IMR-90 (cell line): ENCODE measurements around the gene KDM5A. TPM values are rescaled to one million over a fixed set of nuclear protein-coding genes. Genes with fewer than 3 reads are reported as not detected.

Experiments
- ATAC-seq: fragments of 200-7000 bp; cut with Tn5 transposase; 2 replicates; pipeline ENCODE4 v1.9.1; 2020; ENCODE audit warnings: low read depth, mild to moderate bottlenecking, moderate library complexity
- BruUV-seq: library from RNA; stranded (reverse); fragments of 400-500 nt; replicated peaks from 2 replicates; lab custom pipeline; 2021; lab: Mats Ljungman, UMichigan
- CTCF ChIA-PET: fragments of 300-600 bp; formaldehyde crosslinking; extraction: SDS; loops from one replicate; lab custom pipeline; 2021; ENCODE audit warnings: antibody characterized with exemption; lab: Yijun Ruan, JAX
- POLR2A ChIA-PET: fragments of 300-600 bp; sonication (Branson Sonifier 250); formaldehyde crosslinking; loops from one replicate; lab custom pipeline; 2022; ENCODE audit warnings: antibody characterized with exemption; ENCODE audit not compliant: unreplicated experiment; lab: Charles Lee
- DNase-seq: peaks from one replicate; pipeline ENCODE4 v3.0.0; 2013
- H2AFZ ChIP-seq: replicated peaks from 2 replicates; pipeline ENCODE3; 2013; ENCODE audit warnings: low read length, mild to moderate bottlenecking; ENCODE audit not compliant: poor library complexity
- H2AK5ac ChIP-seq: 2 replicates; pipeline ENCODE4 v1.6.1; 2013; ENCODE audit warnings: low read depth, low read length, inconsistent platforms
- H2AK9ac ChIP-seq: replicated peaks from 2 replicates; pipeline ENCODE3; 2013; ENCODE audit warnings: mild to moderate bottlenecking, low read depth, low read length, moderate library complexity; ENCODE audit not compliant: poor library complexity
- H2BK120ac ChIP-seq: 2 replicates; pipeline ENCODE4 v1.6.1; 2013; ENCODE audit warnings: low read depth, low read length, inconsistent platforms
- H2BK15ac ChIP-seq: 3 replicates; pipeline ENCODE4 v1.6.1; 2013; ENCODE audit warnings: low read depth, low read length, inconsistent platforms
- H2BK20ac ChIP-seq: 2 replicates; pipeline ENCODE4 v1.6.1; 2013; ENCODE audit warnings: low read depth, mild to moderate bottlenecking, inconsistent platforms, low read length, moderate library complexity
- H2BK5ac ChIP-seq: 2 replicates; pipeline ENCODE4 v1.6.1; 2013; ENCODE audit warnings: mild to moderate bottlenecking, low read depth, low read length, inconsistent platforms; ENCODE audit not compliant: poor library complexity, severe bottlenecking
- H3K14ac ChIP-seq: replicated peaks from 2 replicates; pipeline ENCODE4 v1.6.1; 2013; ENCODE audit warnings: low read depth, low read length, inconsistent platforms
- H3K18ac ChIP-seq: 2 replicates; pipeline ENCODE4 v1.6.1; 2013; ENCODE audit warnings: low read depth, low read length, control low read depth
- H3K23ac ChIP-seq: 2 replicates; pipeline ENCODE4 v1.6.1; 2013; ENCODE audit warnings: low read depth, low read length, inconsistent platforms
- H3K27ac ChIP-seq: 2 replicates; pipeline ENCODE4 v1.5.1; 2013; ENCODE audit warnings: mild to moderate bottlenecking, control low read depth, low read length; ENCODE audit not compliant: insufficient read depth
- H3K27me3 ChIP-seq: 2 replicates; pipeline ENCODE4 v1.6.1; 2013; ENCODE audit warnings: low read length; ENCODE audit not compliant: control insufficient read depth, insufficient read depth
- H3K36me3 ChIP-seq: 2 replicates; pipeline ENCODE4 v1.6.1; 2013; ENCODE audit warnings: low read length, mixed read lengths; ENCODE audit not compliant: control insufficient read depth, insufficient read depth
- H3K4ac ChIP-seq: 2 replicates; pipeline ENCODE4 v1.6.1; 2013; ENCODE audit warnings: low read depth, low read length, inconsistent platforms
- H3K4me1 ChIP-seq: 2 replicates; pipeline ENCODE4 v1.6.1; 2013; ENCODE audit warnings: low read length, mixed read lengths; ENCODE audit not compliant: control insufficient read depth, insufficient read depth
- H3K4me2 ChIP-seq: 2 replicates; pipeline ENCODE4 v1.6.1; 2013; ENCODE audit warnings: low read depth, mild to moderate bottlenecking, control low read depth, low read length, moderate library complexity
- H3K4me3 ChIP-seq: 2 replicates; pipeline ENCODE4 v1.5.1; 2013; ENCODE audit warnings: low read depth, mild to moderate bottlenecking, control low read depth, low read length, moderate library complexity; ENCODE audit not compliant: insufficient read depth
- H3K56ac ChIP-seq: 2 replicates; pipeline ENCODE4 v1.6.1; 2013; ENCODE audit warnings: low read length, inconsistent platforms; ENCODE audit not compliant: insufficient read depth; ENCODE audit errors: extremely low read depth
- H3K79me1 ChIP-seq, 2 experiments: 2 replicates each; pipeline ENCODE4 v1.6.1; 2013; ENCODE audit warnings: low read length in 2 of 2, inconsistent platforms in 1 of 2, low read depth in 1 of 2
- H3K9ac ChIP-seq: 2 replicates; pipeline ENCODE4 v1.6.1; 2013; ENCODE audit warnings: low read depth, low read length, control low read depth
- H3K9me1 ChIP-seq: 2 replicates; pipeline ENCODE4 v1.6.1; 2013; ENCODE audit warnings: low read length, inconsistent platforms; ENCODE audit not compliant: insufficient read depth
- H3K9me3 ChIP-seq: 2 replicates; pipeline ENCODE4 v1.6.1; 2013; ENCODE audit warnings: low read length; ENCODE audit not compliant: control insufficient read depth, insufficient read depth
- H4K20me1 ChIP-seq: 2 replicates; pipeline ENCODE4 v1.6.1; 2013; ENCODE audit warnings: low read length, inconsistent platforms; ENCODE audit not compliant: insufficient read depth
- H4K5ac ChIP-seq: 2 replicates; pipeline ENCODE4 v1.6.1; 2013; ENCODE audit warnings: mild to moderate bottlenecking, low read depth, low read length, control low read depth
- H4K8ac ChIP-seq, 2 experiments: 2 replicates each; pipeline ENCODE4 v1.6.1; 2013; ENCODE audit warnings: low read depth in 2 of 2, low read length in 2 of 2, control low read depth in 1 of 2, inconsistent platforms in 1 of 2
- H4K91ac ChIP-seq: 2 replicates; pipeline ENCODE4 v1.6.1; 2013; ENCODE audit warnings: low read depth, low read length, inconsistent platforms; ENCODE audit not compliant: insufficient read depth
- BHLHE40 ChIP-seq: fragments of 150-350 bp; IDR thresholded peaks from 2 replicates; pipeline ENCODE4 v1.6.1; 2016; ENCODE audit warnings: mild to moderate bottlenecking, low read depth, low read length
- CEBPB ChIP-seq: IDR thresholded peaks from 2 replicates; pipeline ENCODE4 v1.6.1; 2012; ENCODE audit warnings: low read depth, low read length, improper control_type of control experiment
- CHD1 ChIP-seq: IDR thresholded peaks from 2 replicates; pipeline ENCODE4 v1.6.1; 2012; ENCODE audit warnings: low read depth, low read length, improper control_type of control experiment
- CTCF ChIP-seq: conservative IDR thresholded peaks from 2 replicates; pipeline ENCODE4 v1.5.1; 2012; ENCODE audit warnings: mild to moderate bottlenecking, low read depth, low read length, improper control_type of control experiment
- ELK1 ChIP-seq: fragments of 150-350 bp; IDR thresholded peaks from 2 replicates; pipeline ENCODE4 v1.6.1; 2016; ENCODE audit warnings: low read depth, mild to moderate bottlenecking, low read length, moderate library complexity, borderline replicate concordance
- FOS ChIP-seq: fragments of 150-350 bp; IDR thresholded peaks from 2 replicates; pipeline ENCODE4 v1.6.1; 2016; ENCODE audit warnings: low read depth, low read length
- MAFK ChIP-seq: IDR thresholded peaks from 2 replicates; pipeline ENCODE4 v1.6.1; 2012; ENCODE audit warnings: low read depth, low read length, improper control_type of control experiment
- MAZ ChIP-seq: IDR thresholded peaks from 2 replicates; pipeline ENCODE4 v1.6.1; 2012; ENCODE audit warnings: low read depth, mild to moderate bottlenecking, low read length, improper control_type of control experiment, moderate library complexity, borderline replicate concordance
- NFE2L2 ChIP-seq: fragments of 150-350 bp; IDR thresholded peaks from 2 replicates; pipeline ENCODE4 v1.6.1; 2016; ENCODE audit warnings: low read depth, mild to moderate bottlenecking, low read length
- RAD21 ChIP-seq: IDR thresholded peaks from 2 replicates; pipeline ENCODE4 v1.6.1; 2012; ENCODE audit warnings: low read length, improper control_type of control experiment
- RCOR1 ChIP-seq: IDR thresholded peaks from 2 replicates; pipeline ENCODE4 v1.6.1; 2012; ENCODE audit warnings: mild to moderate bottlenecking, low read length, improper control_type of control experiment; ENCODE audit not compliant: insufficient replicate concordance
- USF2 ChIP-seq: fragments of 150-350 bp; IDR thresholded peaks from 2 replicates; pipeline ENCODE4 v1.6.1; 2017; ENCODE audit warnings: mild to moderate bottlenecking, antibody characterized with exemption, low read length, low read depth
- WGBS, 2 experiments: methylation state at CpG; one replicate each; pipeline versions ENCODE4 v1.1.5 to v1.1.7; 2013; ENCODE audit warnings: missing lambda C conversion rate in 2 of 2; ENCODE audit not compliant: insufficient read length in 1 of 2; ENCODE audit errors: extremely low coverage in 2 of 2; 5-methylcytosine and 5-hydroxymethylcytosine counted together
- dilution Hi-C: fragments of 300-500 bp; cut with HindIII; formaldehyde crosslinking; loops from one replicate; pipeline ENCODE4 v1.14.3; 2018; ENCODE audit warnings: low sequenced_read_pairs; ENCODE audit not compliant: unreplicated experiment
- in situ Hi-C: fragments of 300-500 bp; cut with MboI; formaldehyde crosslinking; loops from 3 replicates; pipeline ENCODE4 v1.14.3; 2019; ENCODE audit warnings: low sequenced_read_pairs, inconsistent platforms, mixed read lengths
- intact Hi-C: fragments of 100-400 bp; cut with micrococcal nuclease; formaldehyde crosslinking; loops from 2 replicates; pipeline ENCODE4 v1.10.0; 2022
- polyA plus RNA-seq, 3 experiments: library from polyadenylated mRNA; depleted of rRNA; stranded (reverse); fragments of >200 nt; gene quantifications; 2 replicates each; pipeline ENCODE4 v1.2.3, GENCODE V29; 2012; ENCODE audit warnings: low replicate concordance in 1 of 3
- total RNA-seq: library from RNA; depleted of rRNA; stranded (reverse); fragments of >200 nt; gene quantifications from 2 replicates; pipeline ENCODE4 v1.2.3, GENCODE V29; 2012

The KDM5A gene
- total and polyA plus RNA-seq, 2 of the 4 experiments (the other 2 are of a cell fraction): 7.9 to 95.9 TPM

GRCh38 chr12:273382-273781, 115.7 kb downstream of the KDM5A start:
- Histone ChIP-seq H3K4ac (no peak overlapping the region), H3K9me1 (peaks cover 6% of the 10 kb centered on the region; the same call in 1 of the 2 replicates), H4K91ac (no peak overlapping the region), H4K20me1 (no peaks in the 10 kb centered on the region), H3K36me3 (no peaks in the 10 kb centered on the region), H3K27me3 (peaks cover 3% of the 10 kb centered on the region), H3K79me1 (no peaks in the 10 kb centered on the region), H3K9me3 (no peaks in the 10 kb centered on the region), H3K14ac (0 out of 2 replicates have a peak overlapping the region, but pooled peaks have one; percentile 18), H2AK9ac (no peak overlapping the region), H2BK120ac (no peak overlapping the region), H3K4me1 (peaks cover 4% of the 10 kb centered on the region), H2BK15ac (no peak overlapping the region), H3K56ac (no peak overlapping the region), H3K9ac (no peak overlapping the region), H2AK5ac (no peak overlapping the region), H2AFZ (no peak overlapping the region), H3K27ac (no peak overlapping the region), H3K4me2 (no peak overlapping the region), H2BK20ac (no peak overlapping the region), H4K5ac (no peak overlapping the region), H3K4me3 (no peak overlapping the region), H2BK5ac (no peak overlapping the region), H4K8ac (no peak overlapping the region), H3K18ac (no peak overlapping the region), H3K23ac (no peak overlapping the region)
- BruUV-seq: no TSS peak
- TF ChIP-seq RCOR1 (no peak), RAD21 (no peak), FOS (no peak), NFE2L2 (no peak), BHLHE40 (no peak), CEBPB (no peak), USF2 (no peak), CTCF (no peak), ELK1 (no peak), MAZ (no peak), CHD1 (no peak), MAFK (no peak)
- intact Hi-C loops: no loop called here
- dilution Hi-C loops: no loop called here
- ATAC-seq: no peak
- ChIA-PET CTCF (no interaction called here), POLR2A (no interaction called here)
- no CpG with 5 or more reads among the region's 3 CpGs for WGBS, 2 experiments
- DNase-seq: no peak
- in situ Hi-C loops: no loop called here
